OCI-LY1 (cell line): ENCODE data around the gene OR10H2.

ENCODE experiments used
- H2AFZ ChIP-seq: fragments of 200-600 bp; sonication (generic), shearing (Covaris generic); 2 replicates; pipeline ENCODE4 v1.6.0; 2014; ENCODE audit warnings: antibody characterized with exemption, mild to moderate bottlenecking, low read length
- H3F3A ChIP-seq: fragments of 200-600 bp; sonication (generic), shearing (Covaris generic); 2 replicates; pipeline ENCODE4 v1.6.0; 2014; ENCODE audit warnings: mild to moderate bottlenecking, antibody characterized with exemption, low read length, moderate library complexity; ENCODE audit not compliant: insufficient read depth
- H3K27ac ChIP-seq: fragments of 200-600 bp; sonication (generic); 2 replicates; pipeline ENCODE4 v1.5.1; 2014; ENCODE audit warnings: low read length, mixed run types, mild to moderate bottlenecking, low read depth; ENCODE audit not compliant: poor library complexity, severe bottlenecking
- H3K27me3 ChIP-seq: fragments of 200-600 bp; sonication (generic); 2 replicates; pipeline ENCODE4 v1.6.0; 2014; ENCODE audit warnings: antibody characterized with exemption, mild to moderate bottlenecking, low read length, moderate library complexity; ENCODE audit not compliant: insufficient read depth
- H3K36me3 ChIP-seq: fragments of 200-600 bp; sonication (generic); 2 replicates; pipeline ENCODE4 v1.6.1; 2014; ENCODE audit warnings: mild to moderate bottlenecking, antibody characterized with exemption, low read length, moderate library complexity, mixed read lengths; ENCODE audit not compliant: insufficient read depth
- H3K4me1 ChIP-seq: fragments of 200-600 bp; sonication (generic); 2 replicates; pipeline ENCODE4 v1.5.1; 2014; ENCODE audit warnings: mild to moderate bottlenecking, low read length, moderate library complexity; ENCODE audit not compliant: insufficient read depth, severe bottlenecking
- H3K4me2 ChIP-seq: fragments of 200-600 bp; sonication (generic), shearing (Covaris generic); 2 replicates; pipeline ENCODE4 v1.6.1; 2014; ENCODE audit warnings: low read length
- H3K4me3 ChIP-seq: fragments of 200-600 bp; sonication (generic); 2 replicates; pipeline ENCODE4 v1.5.1; 2014; ENCODE audit warnings: low read length, low read depth, mild to moderate bottlenecking, mixed read lengths; ENCODE audit not compliant: poor library complexity, severe bottlenecking
- H3K79me2 ChIP-seq: fragments of 200-600 bp; shearing (Covaris generic); 2 replicates; pipeline ENCODE4 v1.6.1; 2016; ENCODE audit warnings: mixed run types, low read length, mixed read lengths; ENCODE audit not compliant: insufficient read depth
- H3K9ac ChIP-seq: fragments of 200-600 bp; sonication (generic), shearing (Covaris generic); 2 replicates; pipeline ENCODE4 v1.6.1; 2014; ENCODE audit warnings: mild to moderate bottlenecking, low read length, mixed read lengths
- H3K9me2 ChIP-seq: fragments of 200-600 bp; sonication (generic), shearing (Covaris generic); 2 replicates; pipeline ENCODE4 v1.6.1; 2014; ENCODE audit warnings: low read depth, mild to moderate bottlenecking, low read length, mixed read lengths
- H3K9me3 ChIP-seq: fragments of 200-600 bp; shearing (Covaris generic); 2 replicates; pipeline ENCODE4 v1.6.1; 2014; ENCODE audit warnings: low read length, mixed read lengths
- H4K20me1 ChIP-seq: fragments of 200-600 bp; sonication (generic), shearing (Covaris generic); 2 replicates; pipeline ENCODE4 v1.6.0; 2016; ENCODE audit warnings: mild to moderate bottlenecking, low read length; ENCODE audit not compliant: insufficient read depth
- CTCF ChIP-seq: fragments of 200-600 bp; sonication (generic), shearing (Covaris generic); IDR thresholded peaks from 2 replicates; pipeline ENCODE4 v1.5.1; 2017; ENCODE audit warnings: mild to moderate bottlenecking, antibody characterized with exemption, low read length, moderate library complexity, mixed read lengths
- EZH2 ChIP-seq: fragments of 200-600 bp; sonication (generic), shearing (Covaris generic); IDR thresholded peaks from 2 replicates; pipeline ENCODE4 v1.8.0; 2017; ENCODE audit warnings: borderline replicate concordance, mixed run types, mild to moderate bottlenecking, antibody characterized with exemption, low read length, moderate library complexity, mixed read lengths

The OR10H2 gene

DNA sequence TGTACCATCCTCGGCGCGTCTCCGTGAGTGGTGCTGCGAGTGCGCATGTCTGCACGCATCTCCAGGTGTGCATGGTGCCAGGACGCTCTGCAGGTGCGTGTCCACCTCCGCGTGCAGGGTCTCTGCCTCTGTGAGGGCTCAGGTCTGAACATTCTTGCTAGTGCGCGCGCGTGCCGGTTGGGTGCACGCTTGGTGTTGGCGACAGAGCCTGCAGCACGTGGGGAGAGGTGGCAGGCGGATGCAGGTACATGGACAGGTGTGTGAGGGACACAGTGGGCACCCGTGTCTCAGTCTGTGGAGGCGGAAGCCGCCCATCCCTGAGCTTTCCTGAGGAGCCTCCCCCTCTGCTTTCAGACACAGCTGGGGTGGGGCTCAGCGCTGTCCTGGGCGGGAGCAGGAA, 4.9 kb upstream of the OR10H2 start:
- no peaks in the 10 kb centered on the region for H4K20me1 ChIP-seq
- no peaks in the 10 kb centered on the region for H3K36me3 ChIP-seq
- H3K9me3 ChIP-seq: no peaks in the 10 kb centered on the region
- 0 out of 2 replicates have a peak, but pooled peaks cover 4% of the 10 kb centered on the region for H3K27me3 ChIP-seq
- H3K9me2 ChIP-seq: no peaks in the 10 kb centered on the region
- H3K9ac ChIP-seq: no peak overlapping the region
- no peaks in the 10 kb centered on the region for H3F3A ChIP-seq
- H3K4me3 ChIP-seq: no peak overlapping the region
- no peak overlapping the region for H3K27ac ChIP-seq
- no peaks in the 10 kb centered on the region for H3K79me2 ChIP-seq
- no peaks in the 10 kb centered on the region for H3K4me1 ChIP-seq
- H3K4me2 ChIP-seq: no peak overlapping the region
- H2AFZ ChIP-seq: no peak overlapping the region
- TF ChIP-seq CTCF: no peak
- TF ChIP-seq EZH2: no peak

DNA sequence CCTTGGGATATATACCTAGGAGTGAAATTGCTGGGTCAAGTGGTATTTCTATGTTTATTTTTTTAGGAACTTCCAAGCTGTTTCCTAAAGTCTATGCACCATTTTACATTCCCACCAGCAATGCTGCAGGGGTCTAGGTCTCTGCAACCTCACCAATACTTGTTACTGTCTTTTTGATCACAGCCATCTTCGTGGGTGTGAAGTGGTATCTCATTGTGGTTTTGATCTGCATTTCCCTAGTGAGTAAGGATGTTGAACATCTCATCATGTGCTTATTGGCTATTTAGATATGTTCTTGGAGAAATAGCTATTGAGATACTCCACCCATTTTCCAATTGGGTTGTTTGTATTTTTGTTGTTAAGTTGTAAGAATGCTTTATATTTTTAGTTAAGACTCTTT, 2.7 kb downstream of the OR10H2 start:
- no peak for TF ChIP-seq CTCF
- no peak for TF ChIP-seq EZH2
- no peak overlapping the region for H3K4me2 ChIP-seq
- H3K9ac ChIP-seq: no peak overlapping the region
- H4K20me1 ChIP-seq: no peaks in the 10 kb centered on the region
- H3K27ac ChIP-seq: no peak overlapping the region
- H3K36me3 ChIP-seq: no peaks in the 10 kb centered on the region
- 0 out of 2 replicates have a peak, but pooled peaks cover 4% of the 10 kb centered on the region for H3K27me3 ChIP-seq
- H3K9me3 ChIP-seq: no peaks in the 10 kb centered on the region
- H3K4me3 ChIP-seq: no peak overlapping the region
- H3K4me1 ChIP-seq: no peaks in the 10 kb centered on the region
- no peak overlapping the region for H2AFZ ChIP-seq
- no peaks in the 10 kb centered on the region for H3K9me2 ChIP-seq
- H3F3A ChIP-seq: no peaks in the 10 kb centered on the region
- H3K79me2 ChIP-seq: no peaks in the 10 kb centered on the region

GRCh38 chr19:15732388-15732787, 4.6 kb downstream of the OR10H2 start:
- TF ChIP-seq CTCF (no peak), EZH2 (no peak)
- H3K4me2 ChIP-seq: no peak overlapping the region

More at GRCh38 chr19:15732388-15732787, 4.6 kb downstream of the OR10H2 start:
- no peaks in the 10 kb centered on the region for H3F3A ChIP-seq
- H3K79me2 ChIP-seq: no peaks in the 10 kb centered on the region
- H4K20me1 ChIP-seq: no peaks in the 10 kb centered on the region
- H3K27ac ChIP-seq: no peak overlapping the region
- H3K9me3 ChIP-seq: no peaks in the 10 kb centered on the region
- H3K36me3 ChIP-seq: no peaks in the 10 kb centered on the region
- no peak overlapping the region for H3K9ac ChIP-seq
- no peaks in the 10 kb centered on the region for H3K9me2 ChIP-seq
- no peak overlapping the region for H3K4me3 ChIP-seq
- no peak overlapping the region for H2AFZ ChIP-seq
- no peaks in the 10 kb centered on the region for H3K4me1 ChIP-seq
- H3K27me3 ChIP-seq: no peaks in the 10 kb centered on the region
